T follicular helper cell (primary cell): ENCODE data around the gene MARCHF7.
"Not testable (repeated sequence)": the region's sequence is repeated elsewhere in the genome, so short reads cannot be mapped to it uniquely, and the experiment has no call there.

Experiments used
- DNase-seq: peaks from one replicate; pipeline ENCODE4 v3.0.0-alpha.2; 2020; ENCODE audit warnings: low read depth

Gene MARCHF7

DNA sequence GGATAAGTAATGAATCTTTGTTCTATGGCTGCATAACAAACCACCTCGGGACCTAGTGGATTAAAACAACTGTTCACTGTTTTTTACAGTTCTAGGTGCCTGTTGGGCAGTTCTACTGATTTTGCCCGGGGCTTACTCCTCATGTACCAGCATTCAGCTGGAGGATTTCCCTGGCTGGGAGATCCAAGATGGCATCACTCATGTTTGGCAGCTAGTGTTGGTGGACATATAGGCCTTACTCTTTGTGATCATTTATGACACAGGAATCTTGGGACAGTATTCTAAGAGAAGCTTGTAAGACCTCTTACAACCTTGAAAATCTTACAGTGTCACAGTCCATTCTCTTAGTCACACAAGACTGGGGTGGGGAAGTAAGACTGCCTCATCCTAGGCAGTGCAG, 4.6 kb downstream of the MARCHF7 start:
- no peak for DNase-seq

DNA sequence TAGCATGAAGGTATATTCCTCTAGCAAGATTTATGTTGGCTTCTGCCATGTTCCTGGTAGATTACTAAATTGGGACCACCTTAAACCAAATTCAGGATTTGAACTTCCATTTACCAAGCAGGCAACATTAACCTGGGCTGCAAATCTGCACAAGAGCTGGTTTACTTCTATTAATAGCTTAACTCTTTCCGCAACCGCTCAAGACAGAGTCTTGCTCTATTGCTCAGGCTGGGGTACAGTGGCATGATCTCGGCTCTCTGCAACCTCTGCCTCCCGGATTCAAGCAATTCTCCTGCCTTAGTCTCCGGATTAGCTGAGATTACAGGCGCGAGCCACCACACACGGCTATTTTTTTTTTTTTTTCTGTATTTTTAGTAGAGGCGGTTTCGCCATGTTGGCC, 8.4 kb downstream of the MARCHF7 start:
- DNase-seq: no peak

DNA sequence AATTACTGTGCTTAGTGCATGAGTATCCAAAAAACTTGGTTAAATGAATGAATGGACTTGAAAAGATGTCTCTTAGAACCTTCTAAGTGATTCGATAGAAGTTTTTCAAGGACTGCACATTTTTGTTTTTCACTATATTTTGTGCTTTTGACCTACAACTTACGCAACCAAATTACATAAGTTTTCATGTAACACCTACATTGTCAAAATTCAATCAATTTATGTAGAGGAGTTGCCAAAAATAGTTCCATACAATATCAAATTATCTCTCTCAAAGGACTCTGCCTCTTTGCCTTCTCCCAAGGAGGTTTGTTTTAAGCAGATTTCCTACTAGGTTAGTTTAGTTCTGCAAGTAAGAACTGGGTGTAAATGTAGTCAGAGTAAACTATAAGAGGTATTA, 10.3 kb downstream of the MARCHF7 start:
- no peak for DNase-seq

DNA sequence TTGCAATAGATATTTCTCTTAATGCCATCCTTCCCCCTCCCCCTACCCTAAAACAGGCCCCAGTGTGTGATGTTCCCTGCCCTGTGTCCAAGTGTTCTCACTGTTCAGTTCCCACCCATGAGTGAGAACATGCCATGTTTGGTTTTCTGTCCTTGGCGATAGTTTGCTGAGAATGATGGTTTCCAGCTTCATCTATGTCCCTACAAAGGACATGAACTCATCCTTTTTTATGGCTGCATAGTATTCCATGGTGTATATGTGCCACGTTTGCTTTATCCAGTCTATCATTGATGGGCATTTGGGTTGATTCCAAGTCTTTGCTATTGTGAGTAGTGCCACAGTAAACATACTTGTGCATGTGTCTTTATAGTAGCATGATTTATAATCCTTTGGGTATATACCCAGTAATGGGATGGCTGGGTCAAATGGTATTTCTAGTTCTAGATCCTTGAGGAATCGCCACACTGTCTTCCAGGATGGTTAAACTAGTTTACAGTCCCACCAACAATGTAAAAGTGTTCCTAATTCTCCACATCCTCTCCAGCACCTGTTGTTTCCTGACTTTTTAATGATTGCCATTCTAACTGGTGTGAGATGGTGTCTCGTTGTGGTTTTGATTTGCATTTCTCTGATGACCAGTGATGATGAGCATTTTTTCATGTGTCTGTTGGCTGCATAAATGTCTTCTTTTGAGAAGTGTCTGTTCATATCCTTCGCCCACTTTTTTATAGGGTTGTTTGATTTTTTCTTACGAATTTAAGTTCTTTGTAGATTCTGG, 12.7 kb downstream of the MARCHF7 start:
- DNase-seq: not testable (repeated sequence)

DNA sequence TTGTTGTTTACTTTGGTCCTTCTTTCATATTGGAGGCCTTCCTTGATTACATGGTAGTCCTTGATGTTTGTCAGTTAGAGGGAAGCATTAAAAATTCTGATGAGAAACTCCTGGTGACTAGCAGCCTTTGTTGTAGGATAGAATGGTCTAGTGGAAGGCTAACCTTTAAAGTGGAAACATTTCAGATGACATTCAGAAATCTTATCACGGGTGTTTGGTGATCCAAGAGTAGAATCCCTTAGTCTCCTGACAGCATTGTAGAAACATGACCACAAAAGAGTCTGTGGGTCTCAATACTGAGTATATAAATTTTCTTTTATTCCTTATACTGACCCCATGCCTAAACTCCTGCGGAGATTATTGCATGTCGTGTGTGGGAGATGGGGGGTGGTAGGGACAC, 13.4 kb downstream of the MARCHF7 start:
- no peak for DNase-seq

DNA sequence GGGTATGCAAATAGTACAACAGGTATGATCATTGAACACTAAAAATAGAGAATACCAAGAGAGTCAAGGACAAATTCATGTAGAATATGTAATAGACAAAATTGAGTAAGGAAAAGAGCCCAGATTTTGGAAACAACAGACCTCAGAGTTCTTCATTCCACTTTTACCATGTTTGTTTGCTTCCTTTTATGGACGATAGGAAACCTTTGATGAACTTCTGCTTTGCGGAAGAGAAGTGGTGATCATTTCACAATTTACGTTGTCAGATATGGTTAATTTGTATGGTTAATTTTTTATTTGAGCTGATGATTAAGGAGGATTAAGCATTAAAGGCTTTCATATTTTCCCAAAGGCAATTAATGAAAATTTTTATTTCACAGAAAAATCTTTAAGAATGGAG, 16.3 kb downstream of the MARCHF7 start:
- DNase-seq: no peak

DNA sequence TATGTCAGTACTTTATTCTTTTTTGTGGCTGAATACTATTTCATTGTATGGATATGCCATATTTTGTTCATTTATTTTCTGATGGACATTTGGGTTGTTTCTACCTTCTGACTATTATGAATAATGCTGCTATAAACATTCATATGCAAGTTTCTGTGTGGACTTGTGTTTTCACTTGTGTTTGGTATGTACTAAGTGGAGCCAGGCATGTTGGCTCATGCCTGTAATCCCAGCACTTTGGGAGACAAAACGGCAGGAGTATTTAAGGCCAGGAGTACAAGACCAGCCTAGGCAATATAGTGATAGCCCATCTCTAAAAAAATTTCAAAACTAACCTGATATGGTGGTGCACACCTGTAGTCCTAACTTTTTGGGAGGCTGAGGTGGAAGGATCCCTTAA, 23.3 kb downstream of the MARCHF7 start:
- no peak for DNase-seq

DNA sequence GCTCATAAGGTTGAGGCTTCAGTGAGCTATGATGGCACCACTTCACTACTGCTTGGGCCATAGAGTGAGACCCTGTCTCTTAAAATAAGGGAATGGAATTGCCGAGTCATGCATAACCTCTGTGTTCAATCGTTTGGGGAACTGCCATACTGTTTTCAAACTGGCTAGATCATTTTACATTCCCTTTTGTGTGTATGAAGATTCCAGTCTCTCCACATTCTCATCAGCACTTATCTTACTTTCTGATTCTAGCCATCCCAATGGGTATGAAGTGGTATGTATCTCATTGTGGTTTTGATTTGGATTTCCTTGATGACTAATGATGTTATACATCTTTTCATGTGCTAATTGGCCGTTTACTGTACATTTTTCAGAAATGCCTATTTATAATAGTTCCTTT, 23.7 kb downstream of the MARCHF7 start:
- DNase-seq: no peak

DNA sequence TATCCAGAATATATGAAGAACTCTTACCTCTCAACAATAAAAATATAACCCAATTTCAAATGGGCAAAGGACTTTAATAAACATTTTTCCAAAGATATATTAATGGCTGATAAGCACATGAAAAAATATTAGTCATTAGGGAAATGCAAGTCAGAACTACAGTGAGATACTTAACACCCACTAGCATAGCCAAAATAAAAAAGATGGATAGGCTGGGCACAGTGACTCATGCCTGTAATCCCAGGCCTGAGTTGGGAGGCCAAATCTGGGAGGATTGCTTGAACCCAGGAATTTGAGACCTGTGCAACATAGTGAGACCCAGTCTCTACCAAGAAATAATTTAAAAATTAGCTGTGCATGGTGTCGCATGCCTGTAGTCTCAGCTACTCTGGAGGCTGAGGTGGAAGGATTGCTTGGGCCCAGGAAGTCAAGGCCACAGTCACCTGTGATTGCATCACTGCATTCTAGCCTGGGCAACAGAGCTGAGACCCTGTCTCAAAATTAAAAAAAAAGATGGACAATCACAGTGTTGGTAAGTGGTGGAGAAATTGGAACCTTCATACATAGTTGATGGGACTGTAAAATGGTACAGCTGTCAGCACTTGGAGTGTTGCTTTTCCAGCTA, 25.1 kb downstream of the MARCHF7 start:
- DNase-seq: no peak

DNA sequence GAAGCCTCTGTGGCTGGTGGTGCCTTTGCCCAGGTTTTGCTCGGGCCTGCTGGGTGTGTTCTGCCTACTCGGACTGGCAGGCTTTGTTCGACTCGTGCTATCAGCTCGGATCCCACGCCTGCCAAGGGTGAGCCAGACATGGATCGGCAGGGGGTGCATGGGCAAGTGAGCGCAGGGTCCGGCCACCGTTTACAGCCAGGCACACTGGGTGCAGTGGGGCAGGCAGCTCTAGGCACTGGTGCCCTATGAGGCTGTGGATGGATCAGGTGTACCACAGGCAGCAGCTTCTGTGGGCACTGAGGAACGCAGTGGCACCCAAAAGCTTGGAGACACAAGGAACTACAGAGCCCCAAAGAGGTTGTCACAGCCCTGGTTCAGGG, 25.6 kb downstream of the MARCHF7 start:
- DNase-seq: no peak

DNA sequence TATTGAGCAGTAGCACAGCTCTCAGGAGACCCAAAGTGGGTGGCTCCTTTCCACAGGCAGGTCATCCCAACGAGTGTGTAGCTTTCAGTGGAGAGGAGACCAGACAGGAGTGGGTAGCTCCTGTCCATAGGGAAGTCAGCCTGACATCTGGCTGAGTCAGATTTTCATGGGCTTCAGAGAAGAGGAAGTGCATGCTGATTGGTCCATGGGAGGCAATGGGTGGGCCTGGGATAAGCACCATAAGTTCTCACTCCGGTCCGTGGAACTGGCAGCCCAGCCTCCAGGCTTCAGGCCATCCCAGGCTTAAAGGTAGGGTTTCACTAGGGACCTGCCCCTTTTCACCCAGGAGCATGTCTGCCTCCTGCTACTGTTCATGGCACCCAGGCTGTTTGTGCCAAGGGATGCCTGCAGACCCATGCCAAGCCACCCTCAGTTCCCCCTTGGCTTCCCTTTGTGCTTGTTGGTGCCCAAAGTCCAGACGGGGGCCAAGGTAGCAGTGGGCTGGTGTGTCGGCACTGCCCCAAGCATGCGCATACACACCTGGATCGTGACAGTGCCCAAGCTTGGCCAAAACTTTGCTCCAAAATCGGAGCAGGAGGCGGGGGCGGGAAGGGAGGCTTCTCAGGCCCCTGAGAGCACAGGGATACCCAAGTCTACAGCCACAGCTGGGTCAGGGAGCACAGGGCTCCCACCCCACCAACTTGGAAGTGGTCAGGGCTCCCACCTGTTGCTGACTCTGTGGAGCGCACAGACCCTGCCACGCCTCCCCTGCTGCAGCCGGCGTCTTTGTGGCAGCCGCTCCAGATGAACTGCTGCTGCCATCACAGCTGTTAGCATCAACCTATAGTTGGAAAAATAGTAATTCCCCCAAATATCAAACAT, 26.4 kb downstream of the MARCHF7 start:
- no peak for DNase-seq

DNA sequence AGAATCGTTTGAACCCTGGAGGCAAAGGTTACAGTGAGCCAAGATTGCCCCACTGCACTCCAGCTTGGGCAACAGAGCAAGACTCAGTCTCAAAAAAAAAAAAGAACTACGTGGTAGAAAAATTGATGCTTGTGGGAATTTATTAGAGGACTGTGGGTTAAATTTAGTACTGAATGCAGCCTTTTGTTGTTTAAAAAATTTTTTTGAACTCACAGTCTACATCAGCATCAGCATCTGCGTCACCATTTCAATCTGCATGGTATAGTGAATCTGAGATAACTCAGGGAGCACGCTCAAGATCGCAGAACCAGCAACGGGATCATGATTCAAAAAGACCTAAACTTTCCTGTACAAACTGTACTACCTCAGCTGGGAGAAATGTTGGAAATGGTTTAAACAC, 30.5 kb downstream of the MARCHF7 start:
- DNase-seq: no peak

DNA sequence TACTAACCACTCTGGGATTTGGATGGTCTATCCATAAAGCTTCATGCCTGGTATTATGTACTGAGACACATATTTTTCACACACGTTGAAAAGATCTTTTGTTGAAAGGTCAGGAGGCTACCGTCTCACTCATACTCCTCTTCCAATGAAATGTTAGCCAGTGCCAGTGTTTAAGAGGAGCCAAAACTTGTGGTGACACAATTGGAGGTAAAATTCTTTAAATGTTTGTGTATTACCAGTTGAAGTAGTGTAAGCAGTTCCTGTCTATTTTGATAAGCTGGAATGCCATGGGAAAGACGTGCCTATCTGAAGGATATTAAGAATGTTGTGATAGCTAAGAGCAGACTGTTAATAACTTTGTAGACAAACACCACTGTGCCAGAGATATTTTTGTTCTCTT, 32.1 kb downstream of the MARCHF7 start:
- no peak for DNase-seq

DNA sequence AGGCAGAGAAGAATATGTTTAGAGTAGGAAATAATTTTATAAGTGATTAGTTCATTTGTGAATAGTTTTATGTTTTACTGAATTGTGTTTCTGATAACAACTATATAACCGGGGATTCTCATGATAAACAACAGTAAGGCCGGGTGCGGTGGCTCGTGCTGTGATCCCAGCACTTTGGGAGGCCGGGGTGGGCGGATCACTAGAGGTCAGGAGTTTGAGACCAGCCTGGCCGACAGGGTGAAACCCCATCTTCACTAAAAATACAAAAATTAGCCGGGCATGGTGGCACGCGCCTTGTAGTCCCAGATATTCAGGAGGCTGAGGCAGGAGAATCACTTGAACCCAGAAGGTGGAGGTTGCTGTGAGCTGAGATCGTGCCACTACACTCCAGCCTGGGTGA, 32.9 kb downstream of the MARCHF7 start:
- not testable (repeated sequence) for DNase-seq

DNA sequence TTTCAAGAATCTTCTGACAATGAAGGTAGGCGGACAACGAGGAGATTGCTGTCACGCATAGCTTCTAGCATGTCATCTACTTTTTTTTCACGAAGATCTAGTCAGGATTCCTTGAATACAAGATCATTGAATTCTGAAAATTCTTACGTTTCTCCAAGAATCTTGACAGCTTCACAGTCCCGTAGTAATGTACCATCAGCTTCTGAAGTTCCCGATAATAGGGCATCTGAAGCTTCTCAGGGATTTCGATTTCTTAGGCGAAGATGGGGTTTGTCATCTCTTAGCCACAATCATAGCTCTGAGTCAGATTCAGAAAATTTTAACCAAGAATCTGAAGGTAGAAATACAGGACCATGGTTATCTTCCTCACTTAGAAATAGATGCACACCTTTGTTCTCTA, 35.8 kb downstream of the MARCHF7 start:
- no peak for DNase-seq

DNA sequence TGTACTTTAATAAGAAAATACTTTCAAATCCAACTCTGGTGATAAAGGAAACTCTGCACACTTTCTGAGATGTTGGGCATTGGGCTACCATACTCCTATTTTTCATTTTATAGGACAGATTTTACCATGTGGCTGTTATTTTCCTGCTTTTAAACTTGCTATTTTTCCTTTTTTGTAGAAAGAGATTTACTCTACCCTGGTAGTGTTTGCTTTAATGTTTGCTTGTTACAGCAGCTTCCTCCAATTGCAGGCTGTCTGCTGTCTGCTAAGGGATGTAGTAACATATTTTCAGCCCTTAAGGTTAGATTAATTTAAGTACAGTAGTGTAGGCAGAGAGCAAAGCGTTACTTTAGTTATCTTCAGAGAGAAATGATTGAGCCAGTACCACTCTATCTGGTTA, 38.6 kb downstream of the MARCHF7 start:
- DNase-seq: no peak

DNA sequence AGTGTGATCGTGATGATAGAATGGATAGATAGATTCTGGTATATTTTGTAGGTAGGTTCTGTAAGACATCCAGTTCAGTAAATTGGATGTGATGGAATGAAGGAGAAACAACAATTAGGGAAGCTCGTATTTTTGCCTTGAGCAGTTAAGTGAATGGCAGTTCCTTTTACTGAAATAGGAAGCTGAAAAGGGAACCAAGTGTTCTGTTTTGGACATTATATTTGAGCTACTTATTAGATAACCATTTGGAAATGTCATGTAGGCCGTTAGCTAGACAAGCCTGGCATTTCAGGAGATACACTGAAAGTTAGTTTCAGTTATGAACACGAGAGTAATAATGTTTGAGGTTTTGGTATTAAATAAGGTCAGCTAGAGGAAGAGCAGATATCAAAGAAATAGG, 41.5 kb downstream of the MARCHF7 start:
- no peak for DNase-seq

DNA sequence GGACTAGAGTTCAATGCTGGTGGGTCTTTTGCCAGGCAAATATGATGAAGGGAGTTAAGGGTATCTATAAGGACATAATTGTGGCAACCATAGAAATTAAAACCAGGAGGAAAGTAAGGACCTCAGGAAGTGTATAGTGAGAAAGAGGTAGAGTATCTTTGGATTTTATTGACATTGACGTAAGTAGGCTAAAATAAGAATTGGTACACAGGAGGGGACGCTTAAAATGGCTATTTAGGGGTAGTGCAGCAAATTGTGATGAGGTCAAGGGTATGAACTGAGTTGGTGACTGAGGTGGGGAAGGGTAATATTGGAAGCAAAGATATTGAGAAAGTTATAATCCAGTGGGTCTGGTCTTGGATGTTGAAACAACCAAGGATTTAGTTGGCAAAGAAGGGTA, 42.7 kb downstream of the MARCHF7 start:
- no peak for DNase-seq

DNA sequence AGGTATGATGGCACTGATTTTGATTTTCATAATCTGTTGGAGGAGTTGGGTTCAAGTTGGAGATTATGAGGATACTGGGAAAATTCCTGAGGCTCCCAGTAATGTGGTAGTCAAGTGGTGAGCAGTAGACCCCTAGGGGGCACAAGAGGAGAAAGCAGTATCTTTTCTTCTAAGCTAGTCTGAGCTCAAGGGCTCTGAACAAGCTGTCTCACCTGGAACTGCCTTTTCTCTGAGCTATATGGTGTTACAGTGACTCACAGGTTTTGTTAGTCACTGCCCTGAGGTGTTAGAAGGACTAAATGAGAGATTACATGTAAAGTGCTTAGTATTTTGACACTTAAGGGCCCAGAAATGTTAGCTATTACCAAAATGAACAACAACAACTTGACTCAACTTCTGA, 43.5 kb downstream of the MARCHF7 start:
- no peak for DNase-seq

DNA sequence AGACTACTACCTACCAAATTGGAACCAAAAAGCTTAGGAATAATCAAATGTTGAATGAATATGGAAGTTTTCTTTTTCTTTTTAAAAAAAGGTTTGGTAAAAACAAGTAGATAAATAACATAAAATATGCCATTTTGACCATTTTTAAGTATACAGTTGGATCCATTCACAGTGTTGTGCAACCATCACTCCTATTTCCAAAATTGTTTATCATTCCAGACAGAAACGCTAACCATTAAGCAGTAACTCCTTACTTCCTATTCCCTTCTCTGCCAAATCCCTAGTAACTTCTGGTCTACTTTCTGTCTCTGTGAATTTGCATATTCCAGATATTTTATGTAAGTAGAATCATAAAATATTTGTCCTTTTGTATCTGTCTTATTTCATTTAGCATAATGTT, 45.9 kb downstream of the MARCHF7 start:
- DNase-seq: no peak

DNA sequence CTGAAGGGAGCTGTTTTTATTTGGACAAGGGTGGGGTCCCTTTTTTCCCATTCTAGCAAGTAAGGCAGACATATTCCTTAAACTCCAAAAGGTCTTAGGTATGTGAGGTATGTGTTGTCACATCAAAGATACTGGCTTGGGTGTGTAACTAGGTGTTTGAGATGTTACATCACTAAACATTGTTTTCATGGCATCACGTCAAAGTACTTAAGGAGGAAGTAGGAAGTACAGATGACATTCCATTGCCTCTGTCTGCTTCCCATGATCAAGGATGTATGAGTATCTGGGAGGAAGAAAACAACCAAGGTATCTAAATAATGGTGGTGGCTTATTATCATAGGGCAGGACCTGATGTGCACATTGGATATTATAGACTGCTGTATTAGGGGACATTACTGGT, 46.4 kb downstream of the MARCHF7 start:
- DNase-seq: no peak

DNA sequence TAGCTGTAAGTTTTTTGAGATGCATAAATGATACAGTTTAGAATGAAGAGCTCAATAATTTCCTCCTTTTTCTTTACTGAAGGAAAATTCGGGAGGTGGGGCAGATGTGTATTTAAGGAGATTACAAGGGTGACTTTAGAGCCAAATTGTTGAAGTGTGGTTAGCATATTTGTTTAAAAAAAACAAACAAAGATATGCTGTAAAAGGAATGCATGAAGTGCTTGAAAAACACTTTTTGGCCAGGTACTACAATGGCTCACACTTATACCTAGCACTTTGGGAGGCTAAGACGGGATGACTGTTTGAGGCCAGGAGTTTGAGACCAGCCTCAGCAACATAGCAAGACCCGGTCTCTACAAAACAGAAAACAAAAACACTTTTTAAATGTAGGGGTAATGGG, 47.3 kb downstream of the MARCHF7 start:
- DNase-seq: no peak

DNA sequence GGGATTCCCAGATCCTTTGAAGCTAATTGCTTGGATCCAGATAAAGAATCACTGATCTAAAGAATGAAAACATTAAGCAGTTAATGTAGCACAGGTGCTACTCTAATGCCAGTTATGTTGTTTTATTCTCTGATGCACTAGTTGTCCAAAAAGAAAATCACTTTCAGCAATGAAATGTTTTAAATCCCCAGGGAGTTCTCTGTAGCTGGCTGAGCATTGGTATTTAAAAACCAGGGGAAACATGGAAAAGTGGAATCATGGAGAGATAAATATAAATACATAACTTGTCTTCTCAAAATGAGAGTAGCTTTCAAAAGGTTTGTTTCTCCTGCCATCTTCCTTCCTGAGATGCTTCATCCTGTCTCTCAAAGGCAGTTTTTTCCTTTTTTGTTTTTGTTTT, 48.0 kb downstream of the MARCHF7 start:
- DNase-seq: no peak
